Measurements from ENCODE around the gene OSBPL2.

OSBPL2 gene

GRCh38 chr20:62305765-62306413 lies 67.6 kb downstream of the OSBPL2 start:
- H3K4me3 ChIP-seq (ENCODE audit: control insufficient read depth, low read depth, low read length): no peak overlapping the region
- DNase-seq (ENCODE audit: low read depth): no peak
- no peak for TF ChIP-seq CTCF (conservative IDR thresholded peaks at IDR 0.05; ENCODE audit: control insufficient read depth, insufficient read depth, low read depth, low read length)

- H3K4me3 ChIP-seq (ENCODE audit: control insufficient read depth, low read depth, low read length): no peak overlapping the region
- no peak for DNase-seq (ENCODE audit: low read depth)
- TF ChIP-seq CTCF (conservative IDR thresholded peaks at IDR 0.05; ENCODE audit: control insufficient read depth, insufficient read depth, low read depth, low read length): no peak
These were observed 68.3 kb downstream of the OSBPL2 start for GRCh38 chr20:62306414-62307187.

GRCh38 chr20:62307226-62308101 lies 69.1 kb downstream of the OSBPL2 start:
- no peak for TF ChIP-seq CTCF (conservative IDR thresholded peaks at IDR 0.05; ENCODE audit: control insufficient read depth, insufficient read depth, low read depth, low read length)
- no peak overlapping the region for H3K4me3 ChIP-seq (ENCODE audit: control insufficient read depth, low read depth, low read length)

GRCh38 chr20:62308102-62308822 lies 69.9 kb downstream of the OSBPL2 start:
- no peak for TF ChIP-seq CTCF (conservative IDR thresholded peaks at IDR 0.05; ENCODE audit: control insufficient read depth, insufficient read depth, low read depth, low read length)
- no peak for DNase-seq (ENCODE audit: low read depth)
- H3K4me3 ChIP-seq (ENCODE audit: control insufficient read depth, low read depth, low read length): no peak overlapping the region

More at GRCh38 chr20:62307226-62308101, 69.1 kb downstream of the OSBPL2 start:
- DNase-seq (ENCODE audit: low read depth): no peak

GRCh38 chr20:62309198-62309944 lies 71.0 kb downstream of the OSBPL2 start:
- H3K4me3 ChIP-seq (ENCODE audit: control insufficient read depth, low read depth, low read length): no peak overlapping the region
- no peak for DNase-seq (ENCODE audit: low read depth)
- no peak for TF ChIP-seq CTCF (conservative IDR thresholded peaks at IDR 0.05; ENCODE audit: control insufficient read depth, insufficient read depth, low read depth, low read length)
